ENCODE data around the gene EXD3.

EXD3 gene

GRCh38 chr9:137429546-137429890, 6.6 kb upstream of the EXD3 start:
- ChIA-PET CTCF (interaction anchor here (0.6 to 1.4 kb wide), 2 partner anchors 16 to 736 kb away, joined by 3 to 9 read pairs; no protein-coding TSS in a partner anchor), POLR2A (ENCODE audit: low non-redundant PET) (interaction anchor here (0.7 kb wide), 1 partner anchor 219 kb away, joined by 4 read pairs; no protein-coding TSS in a partner anchor)
- DNase-seq (ENCODE audit: low spot score): no peak
- no peak overlapping the region for H3K27ac ChIP-seq
- no peak for TF ChIP-seq CTCF (conservative IDR thresholded peaks at IDR 0.05; ENCODE audit: low read depth)

- DNase-seq (ENCODE audit: low spot score): no peak
- ChIA-PET POLR2A (ENCODE audit: low non-redundant PET) (no interaction called here), CTCF (interaction anchor here (0.6 to 1.4 kb wide), 3 partner anchors 16 to 735 kb away, joined by 3 to 9 read pairs (median 3); no protein-coding TSS in a partner anchor)
- no peak for TF ChIP-seq CTCF (conservative IDR thresholded peaks at IDR 0.05; ENCODE audit: low read depth)
- H3K27ac ChIP-seq: peak overlapping the region; percentile 2; the same call in 1 of the 2 replicates
Measured at GRCh38 chr9:137428841-137429545, 6.0 kb upstream of the EXD3 start.

GRCh38 chr9:137428311-137428630, 5.3 kb upstream of the EXD3 start:
- POLR2A ChIA-PET (ENCODE audit: low non-redundant PET): no interaction called here
- no peak for TF ChIP-seq CTCF (conservative IDR thresholded peaks at IDR 0.05; ENCODE audit: low read depth)
- DNase-seq (ENCODE audit: low spot score): no peak
- CTCF ChIA-PET: interaction anchor here (0.6 kb wide), 1 partner anchor 17 kb away, joined by 3 read pairs; no protein-coding TSS in a partner anchor
- H3K27ac ChIP-seq: peak overlapping the region; percentile 83

- CTCF ChIA-PET: interaction anchor here (0.6 kb wide), 1 partner anchor 17 kb away, joined by 3 read pairs; no protein-coding TSS in a partner anchor
- POLR2A ChIA-PET (ENCODE audit: low non-redundant PET): no interaction called here
- DNase-seq (ENCODE audit: low spot score): no peak
Measured at GRCh38 chr9:137427454-137428310, 4.7 kb upstream of the EXD3 start.

GRCh38 chr9:137426018-137426681, 3.2 kb upstream of the EXD3 start:
- DNase-seq (ENCODE audit: low spot score): no peak
- ChIA-PET POLR2A (ENCODE audit: low non-redundant PET) (no interaction called here), CTCF (no interaction called here)
- H3K27ac ChIP-seq: peak overlapping the region; percentile 83
- no peak for TF ChIP-seq CTCF (conservative IDR thresholded peaks at IDR 0.05; ENCODE audit: low read depth)

More at GRCh38 chr9:137427454-137428310, 4.7 kb upstream of the EXD3 start:
- no peak for TF ChIP-seq CTCF (conservative IDR thresholded peaks at IDR 0.05; ENCODE audit: low read depth)
- peak overlapping the region; percentile 83 for H3K27ac ChIP-seq

Data from RWPE1 (cell line).